Liver (tissue), 9 donors: Measurements from ENCODE around the gene GMDS. TPM values are rescaled to one million over a fixed set of nuclear protein-coding genes. Genes with fewer than 3 reads are reported as not detected.
"Not testable (repeated sequence)": the region's sequence is repeated elsewhere in the genome, so short reads cannot be mapped to it uniquely, and the experiment has no call there.

Source experiments
- DNase-seq: peaks from one replicate; pipeline ENCODE4 v3.0.0-alpha.2; 2017; ENCODE audit warnings: low spot score
- H3K27ac ChIP-seq, 2 donors: one replicate each; pipeline ENCODE4 v1.7.0; 2013; ENCODE audit warnings: inconsistent platforms in 2 of 2, low read length in 2 of 2, control low read depth in 1 of 2, low read depth in 1 of 2, mild to moderate bottlenecking in 1 of 2
- H3K27me3 ChIP-seq, 4 donors: one replicate each; pipeline versions ENCODE4 v1.6.1 to v1.7.0; 2013; ENCODE audit warnings: low read length in 3 of 4, inconsistent platforms in 1 of 4, mild to moderate bottlenecking in 1 of 4, moderate library complexity in 1 of 4; ENCODE audit not compliant: control insufficient read depth in 4 of 4, insufficient read depth in 4 of 4
- H3K36me3 ChIP-seq, 4 donors: one replicate each; pipeline versions ENCODE4 v1.6.1 to v1.7.0; 2013; ENCODE audit warnings: low read length in 3 of 4, mild to moderate bottlenecking in 3 of 4, low read depth in 1 of 4, moderate library complexity in 1 of 4; ENCODE audit not compliant: control insufficient read depth in 4 of 4, insufficient read depth in 3 of 4
- H3K4me1 ChIP-seq, 4 donors: one replicate each; pipeline versions ENCODE4 v1.6.1 to v1.7.0; 2013; ENCODE audit warnings: low read length in 3 of 4, mild to moderate bottlenecking in 3 of 4, moderate library complexity in 1 of 4; ENCODE audit not compliant: control insufficient read depth in 4 of 4, insufficient read depth in 4 of 4
- H3K4me3 ChIP-seq, 3 donors: one replicate each; pipeline versions ENCODE4 v1.6.1 to v1.7.0; 2013; ENCODE audit warnings: low read length in 3 of 3, control low read depth in 1 of 3, low read depth in 1 of 3, mild to moderate bottlenecking in 1 of 3
- H3K9ac ChIP-seq, 2 donors: one replicate each; pipeline ENCODE4 v1.7.0; 2013; ENCODE audit warnings: low read length in 2 of 2, mild to moderate bottlenecking in 2 of 2, moderate library complexity in 2 of 2, control low read depth in 1 of 2, low read depth in 1 of 2
- H3K9me3 ChIP-seq, 4 donors: one replicate each; pipeline versions ENCODE4 v1.6.1 to v1.7.0; 2013; ENCODE audit warnings: low read length in 3 of 4; ENCODE audit not compliant: control insufficient read depth in 4 of 4
- EGR1 ChIP-seq, 2 donors: IDR thresholded peaks; 2 replicates each; pipeline ENCODE4 v1.6.1; 2016 to 2018; ENCODE audit warnings: antibody characterized with exemption in 2 of 2, low read depth in 2 of 2
- FOXA1 ChIP-seq: IDR thresholded peaks from 2 replicates; pipeline ENCODE4 v1.6.1; 2016; ENCODE audit warnings: antibody characterized with exemption
- FOXA2 ChIP-seq: IDR thresholded peaks from 2 replicates; pipeline ENCODE4 v1.6.1; 2016; ENCODE audit warnings: antibody characterized with exemption
- GABPA ChIP-seq, 2 donors: IDR thresholded peaks in 1 of 2; conservative IDR thresholded peaks in 1 of 2; 2 replicates each; pipeline ENCODE4 v1.6.1; 2016; ENCODE audit warnings: antibody characterized with exemption in 2 of 2, mild to moderate bottlenecking in 1 of 2, moderate library complexity in 1 of 2
- HNF4A ChIP-seq, 2 donors: conservative IDR thresholded peaks; 2 replicates each; pipeline ENCODE4 v1.6.1; 2016; ENCODE audit warnings: antibody characterized with exemption in 2 of 2, mild to moderate bottlenecking in 2 of 2
- HNF4G ChIP-seq: IDR thresholded peaks from 2 replicates; pipeline ENCODE4 v1.6.1; 2016; ENCODE audit warnings: antibody characterized with exemption
- NR2F2 ChIP-seq: IDR thresholded peaks from 2 replicates; pipeline ENCODE4 v1.6.1; 2016; ENCODE audit warnings: antibody characterized with exemption
- RAD21 ChIP-seq, 2 donors: IDR thresholded peaks; 2 replicates each; pipeline ENCODE4 v1.6.1; 2016; ENCODE audit warnings: antibody characterized with exemption in 2 of 2, mild to moderate bottlenecking in 2 of 2
- RXRA ChIP-seq, 2 donors: IDR thresholded peaks; 2 replicates each; pipeline ENCODE4 v1.6.1; 2017 to 2018; ENCODE audit warnings: antibody characterized with exemption in 2 of 2, mild to moderate bottlenecking in 1 of 2
- SP1 ChIP-seq: IDR thresholded peaks from 2 replicates; pipeline ENCODE4 v1.6.1; 2018; ENCODE audit warnings: antibody characterized with exemption, mild to moderate bottlenecking
- TAF1 ChIP-seq: conservative IDR thresholded peaks from 2 replicates; pipeline ENCODE4 v1.6.1; 2016; ENCODE audit warnings: antibody characterized with exemption, mild to moderate bottlenecking
- WGBS: extraction: QIAGEN DNeasy Blood & Tissue Kit; methylation state at CpG from one replicate; pipeline ENCODE4 v1.1.7; 2013; 5-methylcytosine and 5-hydroxymethylcytosine counted together
- polyA plus RNA-seq, 2 donors: library from polyadenylated mRNA; stranded (reverse) in 1 of 2; unstranded in 1 of 2; fragments of 200-250 nt in 1 of 2; fragments of >200 nt in 1 of 2; fragmentation: Nextera tagmentation in 1 of 2; extraction: Ambion mirVana in 1 of 2; gene quantifications; one replicate each; pipeline versions ENCODE4 v1.2.1 to v1.2.3, GENCODE V29; 2013 to 2015
- total RNA-seq, 2 donors: library from RNA; depleted of rRNA; stranded (reverse); fragments of >200 nt; gene quantifications; one replicate each; pipeline ENCODE4 v1.2.3, GENCODE V29; 2014
- TF ChIP-seq, protein P1 (sequence below): IDR thresholded peaks from 2 replicates; pipeline ENCODE4 v1.6.1; 2016; ENCODE audit warnings: antibody characterized with exemption
- TF ChIP-seq, protein P2 (sequence below): IDR thresholded peaks from 2 replicates; pipeline ENCODE4 v1.6.1; 2016; ENCODE audit warnings: antibody characterized with exemption
- donor health status: healthy.
- donor health status: healthy.
- donor health status: healthy.
- donor health status: healthy.
- donor health status: healthy.

GMDS gene
- total and polyA plus RNA-seq, 4 donors: 3.5 to 15.6 (median 13.0) TPM

DNA sequence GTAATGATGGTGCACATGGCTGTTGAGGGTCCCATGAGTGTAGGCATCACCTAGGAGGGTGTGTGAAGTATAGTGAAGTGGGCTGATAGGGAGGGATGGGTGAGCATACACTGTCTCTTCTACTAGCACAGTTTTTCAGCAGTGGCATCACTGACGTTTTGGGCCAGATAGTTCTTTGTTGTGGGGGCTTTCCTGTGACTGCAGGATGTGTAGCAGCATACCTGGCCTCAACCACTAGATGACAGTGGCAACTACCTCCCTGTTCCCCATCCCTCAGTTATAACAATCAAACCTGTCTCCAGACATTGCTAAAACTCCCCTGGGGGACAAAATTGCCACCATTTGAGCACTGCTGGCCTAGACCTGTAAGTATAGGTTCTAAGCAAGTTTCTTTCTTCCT lies 396.7 kb downstream of the GMDS start:
- no peak overlapping the region for H3K9ac ChIP-seq
- no peak overlapping the region for H3K27ac ChIP-seq
- H3K4me1 ChIP-seq: no peaks in the 10 kb centered on the region
- H3K9me3 ChIP-seq: no peaks in the 10 kb centered on the region
- DNase-seq: no peak
- H3K36me3 ChIP-seq: no peaks in the 10 kb centered on the region
- 83% methylated on average over 1 of the region's 1 CpG for WGBS
- TF ChIP-seq RXRA (IDR thresholded peaks at IDR 0.05): no peak
- no peak for TF ChIP-seq RAD21 (IDR thresholded peaks at IDR 0.05)
- TF ChIP-seq, protein P1, sequence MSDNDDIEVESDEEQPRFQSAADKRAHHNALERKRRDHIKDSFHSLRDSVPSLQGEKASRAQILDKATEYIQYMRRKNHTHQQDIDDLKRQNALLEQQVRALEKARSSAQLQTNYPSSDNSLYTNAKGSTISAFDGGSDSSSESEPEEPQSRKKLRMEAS: no peak
- TF ChIP-seq FOXA2: no peak
- no peak for TF ChIP-seq SP1
- no peak for TF ChIP-seq GABPA (IDR thresholded peaks at IDR 0.05 in 1 of 2, conservative IDR thresholded peaks at IDR 0.05 in 1 of 2)
- TF ChIP-seq TAF1: no peak
- no peak for TF ChIP-seq FOXA1
- TF ChIP-seq EGR1 (IDR thresholded peaks at IDR 0.05; ENCODE audit: low read depth in 2 of 2): no peak
- no peaks in the 10 kb centered on the region for H3K27me3 ChIP-seq
- H3K4me3 ChIP-seq: no peak overlapping the region

DNA sequence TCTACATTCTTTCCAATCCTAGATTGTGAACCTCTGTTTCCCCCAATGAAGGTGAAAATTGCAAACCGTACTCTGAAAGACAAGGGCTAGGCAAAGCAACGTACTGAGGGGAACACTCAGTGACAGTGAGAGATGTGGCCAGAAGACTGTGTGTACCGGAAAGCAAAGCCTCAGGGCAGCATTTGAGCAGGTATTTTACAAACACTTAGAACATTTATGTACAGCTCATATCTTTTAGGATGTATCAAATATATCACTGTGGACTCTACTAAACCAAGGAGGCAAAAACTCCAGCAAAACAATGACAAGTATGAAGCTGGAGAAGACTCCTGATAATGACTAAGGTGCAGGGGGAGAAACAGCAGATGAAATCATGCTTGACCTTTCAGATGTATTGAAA lies 398.8 kb downstream of the GMDS start:
- Histone ChIP-seq H3K4me1 (no peaks in the 10 kb centered on the region), H3K4me3 (no peak overlapping the region), H3K27ac (no peak overlapping the region), H3K9me3 (no peaks in the 10 kb centered on the region), H3K36me3 (no peaks in the 10 kb centered on the region), H3K27me3 (no peaks in the 10 kb centered on the region), H3K9ac (no peak overlapping the region)
- TF ChIP-seq NR2F2: no peak
- TF ChIP-seq GABPA (IDR thresholded peaks at IDR 0.05 in 1 of 2, conservative IDR thresholded peaks at IDR 0.05 in 1 of 2): no peak
- TF ChIP-seq, protein P2, sequence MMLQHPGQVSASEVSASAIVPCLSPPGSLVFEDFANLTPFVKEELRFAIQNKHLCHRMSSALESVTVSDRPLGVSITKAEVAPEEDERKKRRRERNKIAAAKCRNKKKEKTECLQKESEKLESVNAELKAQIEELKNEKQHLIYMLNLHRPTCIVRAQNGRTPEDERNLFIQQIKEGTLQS: no peak
- no peak for DNase-seq
- WGBS: 97% methylated on average over 3 of the region's 3 CpGs

DNA sequence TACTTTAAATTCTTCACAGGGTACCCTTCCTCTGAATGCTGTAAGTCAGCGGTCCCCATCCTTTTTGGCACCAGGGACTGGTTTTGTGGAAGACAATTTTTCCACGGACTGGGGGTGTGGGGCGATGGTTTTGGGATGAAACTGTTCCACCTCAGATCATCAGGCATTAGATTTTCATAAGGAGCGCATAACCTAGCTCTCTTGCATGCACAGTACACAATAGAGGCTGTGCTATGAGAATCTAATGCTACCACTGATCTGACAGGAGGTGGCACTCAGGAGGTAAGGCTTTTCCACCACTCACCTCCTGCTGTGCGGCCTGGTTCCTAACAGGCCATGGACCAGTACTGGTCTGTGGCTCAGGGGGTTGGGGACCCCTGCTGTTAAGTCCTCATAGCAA lies 399.9 kb downstream of the GMDS start:
- not testable (repeated sequence) for H3K27me3 ChIP-seq, H3K27ac ChIP-seq, DNase-seq, H3K9ac ChIP-seq, H3K4me1 ChIP-seq, H3K36me3 ChIP-seq, H3K9me3 ChIP-seq, H3K4me3 ChIP-seq
- WGBS: 97% methylated on average over 5 of the region's 5 CpGs

DNA sequence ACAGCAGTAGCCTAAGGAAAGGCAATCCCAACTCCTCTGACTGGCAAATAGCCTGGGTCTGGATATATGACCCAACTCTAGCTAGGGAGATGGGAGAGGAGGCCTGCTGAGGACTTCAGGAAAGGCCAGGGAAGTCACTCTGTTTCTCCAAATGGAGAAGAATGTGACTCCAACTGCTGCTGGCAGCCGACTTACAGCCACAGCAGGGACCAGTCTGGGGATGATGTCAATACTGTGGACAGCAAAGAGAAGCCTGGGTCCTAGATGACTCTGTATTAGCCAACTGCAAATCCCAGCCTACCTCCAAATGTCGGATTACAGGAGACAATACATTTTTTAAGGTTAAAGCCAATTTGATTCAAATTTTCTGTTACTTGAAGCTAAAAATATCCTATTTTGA lies 403.1 kb downstream of the GMDS start:
- no peak overlapping the region for H3K9ac ChIP-seq
- peaks cover 0 to 11% (median 5%) of the 10 kb centered on the region in 4 donors for H3K4me1 ChIP-seq
- 95% methylated on average over 2 of the region's 2 CpGs for WGBS
- no peak overlapping the region for H3K4me3 ChIP-seq
- H3K36me3 ChIP-seq: no peaks in the 10 kb centered on the region
- H3K27ac ChIP-seq: no peak overlapping the region
- no peaks in the 10 kb centered on the region for H3K27me3 ChIP-seq
- no peaks in the 10 kb centered on the region for H3K9me3 ChIP-seq
- TF ChIP-seq NR2F2 (no peak), HNF4G (no peak), GABPA (IDR thresholded peaks at IDR 0.05 in 1 of 2, conservative IDR thresholded peaks at IDR 0.05 in 1 of 2) (no peak), HNF4A (conservative IDR thresholded peaks at IDR 0.05) (no peak)
- TF ChIP-seq, protein P2: no peak
- DNase-seq: no peak
